Right lobe of liver (tissue), 4 donors: ENCODE results near the gene PC.

Experiments
- CTCF ChIP-seq, 4 donors: fragments of 200-600 bp in 3 of 4; fragments of 450-650 bp in 1 of 4; IDR thresholded peaks; one replicate each; pipeline versions ENCODE4 v1.5.1 to v1.8.0; 2016 to 2022; ENCODE audit warnings: antibody characterized with exemption in 4 of 4, mild to moderate bottlenecking in 2 of 4
- POLR2A ChIP-seq: fragments of 450-650 bp; IDR thresholded peaks from one replicate; pipeline ENCODE4 v1.6.1; 2017; ENCODE audit warnings: antibody characterized with exemption, mild to moderate bottlenecking
- donor health status: DM: no; HTN: no; CAD: no.
- donor health status: DM: no; HTN: no; CAD: no.
- donor health status: DM: no; HTN: yes; CAD: no.

DNA sequence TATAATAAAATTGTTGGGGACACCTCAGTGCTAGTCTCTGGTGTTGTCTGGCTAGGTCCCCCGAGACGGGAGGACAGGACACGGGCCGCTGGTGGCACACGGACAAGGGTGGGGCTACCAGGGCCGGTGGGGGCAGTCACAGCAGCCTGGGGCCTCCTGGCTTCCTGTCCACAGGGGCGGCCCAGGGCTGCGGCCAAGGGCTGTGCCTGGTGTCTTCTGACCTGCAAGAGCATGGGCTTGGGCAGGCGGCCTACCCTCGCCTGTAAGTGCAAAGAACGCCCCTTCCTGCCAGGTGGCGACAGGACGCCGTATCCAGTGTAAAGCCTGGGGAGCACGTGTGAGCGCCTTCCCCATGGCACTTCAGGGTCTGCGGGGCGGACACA is 97.7 kb downstream of the PC start:
- TF ChIP-seq CTCF (IDR thresholded peaks at IDR 0.05) (no peak), POLR2A (no peak)
